ENCODE measurements around the gene HMGB1. TPM values are rescaled to one million over a fixed set of nuclear protein-coding genes. Genes with fewer than 3 reads are reported as not detected.

Gene HMGB1
- total RNA-seq, 1 experiment from 2014 or later = 567 TPM

DNA sequence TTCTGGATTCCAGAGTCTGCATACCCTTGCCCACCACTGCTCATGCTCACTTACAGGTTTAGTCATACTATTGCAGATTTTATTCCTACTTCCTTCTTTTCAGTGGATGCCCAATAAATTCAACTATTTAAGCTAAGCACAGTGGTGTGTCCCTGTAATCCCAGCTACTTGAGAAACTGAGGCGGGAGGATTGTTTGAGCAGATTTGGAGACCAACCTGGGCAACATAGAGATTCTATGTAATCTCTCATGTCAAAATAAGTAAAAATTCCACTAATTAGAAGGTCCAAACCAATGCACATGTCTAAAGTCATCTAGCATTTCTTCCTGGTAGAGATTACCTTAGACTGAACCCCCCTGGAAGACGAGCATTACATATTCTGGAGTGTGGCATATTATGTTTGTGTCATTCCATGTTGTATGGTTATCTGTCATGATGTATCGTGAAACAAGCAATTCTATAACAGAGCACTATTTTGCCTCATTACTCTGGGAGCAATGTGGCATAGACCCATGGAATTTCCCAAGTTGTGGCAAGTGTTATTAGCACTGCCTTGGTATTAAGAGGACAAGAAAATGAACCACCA lies 8.3 kb downstream of the HMGB1 start:
- peaks cover 25% of the 10 kb centered on the region for H3K36me3 ChIP-seq (ENCODE audit: low read depth, low read length)
- no peak overlapping the region for H3K4me3 ChIP-seq (ENCODE audit: low read length)
- no peaks in the 10 kb centered on the region for H3K27me3 ChIP-seq (ENCODE audit: low read length)
- ATAC-seq (no peak), DNase-seq (no peak)
- H3K9ac ChIP-seq (ENCODE audit: low read length) = no peak overlapping the region
- peaks cover 4% of the 10 kb centered on the region for H3F3A ChIP-seq (ENCODE audit: low read length, unreplicated experiment)
- H3K4me1 ChIP-seq (ENCODE audit: insufficient read depth, low read length) = peaks cover 4% of the 10 kb centered on the region; the same call in 1 of the 2 replicates
- TF ChIP-seq, protein P1, sequence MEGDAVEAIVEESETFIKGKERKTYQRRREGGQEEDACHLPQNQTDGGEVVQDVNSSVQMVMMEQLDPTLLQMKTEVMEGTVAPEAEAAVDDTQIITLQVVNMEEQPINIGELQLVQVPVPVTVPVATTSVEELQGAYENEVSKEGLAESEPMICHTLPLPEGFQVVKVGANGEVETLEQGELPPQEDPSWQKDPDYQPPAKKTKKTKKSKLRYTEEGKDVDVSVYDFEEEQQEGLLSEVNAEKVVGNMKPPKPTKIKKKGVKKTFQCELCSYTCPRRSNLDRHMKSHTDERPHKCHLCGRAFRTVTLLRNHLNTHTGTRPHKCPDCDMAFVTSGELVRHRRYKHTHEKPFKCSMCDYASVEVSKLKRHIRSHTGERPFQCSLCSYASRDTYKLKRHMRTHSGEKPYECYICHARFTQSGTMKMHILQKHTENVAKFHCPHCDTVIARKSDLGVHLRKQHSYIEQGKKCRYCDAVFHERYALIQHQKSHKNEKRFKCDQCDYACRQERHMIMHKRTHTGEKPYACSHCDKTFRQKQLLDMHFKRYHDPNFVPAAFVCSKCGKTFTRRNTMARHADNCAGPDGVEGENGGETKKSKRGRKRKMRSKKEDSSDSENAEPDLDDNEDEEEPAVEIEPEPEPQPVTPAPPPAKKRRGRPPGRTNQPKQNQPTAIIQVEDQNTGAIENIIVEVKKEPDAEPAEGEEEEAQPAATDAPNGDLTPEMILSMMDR (conservative IDR thresholded peaks at IDR 0.05; ENCODE audit: low read depth, low read length) = no peak
- TF ChIP-seq EZH2 (IDR thresholded peaks at IDR 0.05; ENCODE audit: low read length, unreplicated experiment) (no peak), EZH2phosphoT487 (IDR thresholded peaks at IDR 0.05; ENCODE audit: borderline replicate concordance, low read length) (no peak)
- ChIA-PET POLR2A (ENCODE audit: unreplicated experiment) (no interaction called here), CTCF (no interaction called here)
- H4K20me1 ChIP-seq (ENCODE audit: low read length) = peaks cover 10% of the 10 kb centered on the region; the same call in 1 of the 2 replicates
- H3K79me2 ChIP-seq (ENCODE audit: low read length) = peaks cover 9% of the 10 kb centered on the region
- H3K9me2 ChIP-seq (replicated peaks; ENCODE audit: low read length) = no peaks in the 10 kb centered on the region
- intact Hi-C loops (cut with micrococcal nuclease) = loop anchor here (10.0 kb wide), 1 partner anchor 53 kb away; no protein-coding TSS in a partner anchor
- H3K4me2 ChIP-seq (ENCODE audit: low read length) = no peak overlapping the region
- H3K9me3 ChIP-seq (ENCODE audit: low read length) = no peaks in the 10 kb centered on the region
- H3K27ac ChIP-seq (ENCODE audit: low read length) = no peak overlapping the region
- no peak overlapping the region for H2AFZ ChIP-seq (ENCODE audit: low read length)
- BruUV-seq (replicated peaks) = no TSS peak

DNA sequence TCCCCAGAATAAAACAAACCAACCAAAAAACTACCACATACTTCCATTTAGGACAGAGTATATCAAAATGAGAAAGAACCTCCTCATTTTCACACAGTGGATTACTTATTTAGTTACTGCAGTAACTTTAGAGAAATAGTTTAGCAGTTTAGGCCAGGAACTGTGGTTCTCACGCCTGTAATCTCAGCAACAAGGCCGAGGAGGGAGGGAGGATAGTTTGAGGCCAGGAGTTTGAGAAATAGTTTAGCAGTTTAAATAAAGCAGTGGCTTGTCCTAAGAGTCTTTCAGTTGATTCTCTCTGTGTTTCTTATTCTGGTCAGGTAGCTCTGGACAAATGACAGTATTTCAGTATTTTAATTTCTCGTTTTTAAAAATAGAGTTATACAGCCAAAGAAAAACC lies 9.4 kb downstream of the HMGB1 start:
- no TSS peak for BruUV-seq (replicated peaks)
- ATAC-seq (no peak), DNase-seq (no peak)
- ChIA-PET CTCF (no interaction called here), POLR2A (ENCODE audit: unreplicated experiment) (no interaction called here)
- TF ChIP-seq EZH2 (IDR thresholded peaks at IDR 0.05; ENCODE audit: low read length, unreplicated experiment) (no peak), EZH2phosphoT487 (IDR thresholded peaks at IDR 0.05; ENCODE audit: borderline replicate concordance, low read length) (no peak)
- TF ChIP-seq, protein P1 (conservative IDR thresholded peaks at IDR 0.05; ENCODE audit: low read depth, low read length) = no peak
- no peak overlapping the region for H3K4me3 ChIP-seq (ENCODE audit: low read length)
- H4K20me1 ChIP-seq (ENCODE audit: low read length) = no peaks in the 10 kb centered on the region
- intact Hi-C loops (cut with micrococcal nuclease) = loop anchor here (10.0 kb wide), 1 partner anchor 51 kb away; no protein-coding TSS in a partner anchor
- no peaks in the 10 kb centered on the region for H3K27me3 ChIP-seq (ENCODE audit: low read length)
- H2AFZ ChIP-seq (ENCODE audit: low read length) = no peak overlapping the region
- no peak overlapping the region for H3K9ac ChIP-seq (ENCODE audit: low read length)
- no peaks in the 10 kb centered on the region for H3K79me2 ChIP-seq (ENCODE audit: low read length)
- no peaks in the 10 kb centered on the region for H3F3A ChIP-seq (ENCODE audit: low read length, unreplicated experiment)
- H3K9me3 ChIP-seq (ENCODE audit: low read length) = no peaks in the 10 kb centered on the region
- H3K9me2 ChIP-seq (replicated peaks; ENCODE audit: low read length) = no peaks in the 10 kb centered on the region
- no peak overlapping the region for H3K27ac ChIP-seq (ENCODE audit: low read length)
- no peaks in the 10 kb centered on the region for H3K4me1 ChIP-seq (ENCODE audit: insufficient read depth, low read length)
- peaks cover 14% of the 10 kb centered on the region; the same call in 1 of the 2 replicates for H3K36me3 ChIP-seq (ENCODE audit: low read depth, low read length)
- H3K4me2 ChIP-seq (ENCODE audit: low read length) = no peak overlapping the region

DNA sequence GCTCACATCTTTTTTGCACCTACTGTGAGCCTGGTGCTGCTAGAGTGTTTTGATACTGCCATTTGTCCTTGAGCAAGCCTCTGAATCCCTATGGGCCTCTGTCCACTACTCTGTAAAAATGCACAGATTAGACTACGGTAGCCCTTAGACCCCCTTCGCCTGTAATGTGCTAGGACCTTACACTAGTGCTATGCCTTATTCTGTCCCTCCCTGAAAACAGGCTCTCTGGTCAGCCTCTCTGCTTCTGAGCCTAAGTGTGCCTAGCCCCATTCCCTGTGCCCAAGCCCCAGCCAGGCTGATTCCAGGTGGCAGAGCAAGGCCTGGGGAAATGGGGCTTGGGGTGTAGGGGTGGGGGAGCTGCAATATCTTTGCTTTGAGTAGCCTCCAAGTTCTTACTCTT lies 10.7 kb downstream of the HMGB1 start:
- no peaks in the 10 kb centered on the region for H3K9me3 ChIP-seq (ENCODE audit: low read length)
- H3K4me1 ChIP-seq (ENCODE audit: insufficient read depth, low read length) = no peaks in the 10 kb centered on the region
- no peaks in the 10 kb centered on the region for H3F3A ChIP-seq (ENCODE audit: low read length, unreplicated experiment)
- BruUV-seq (replicated peaks) = no TSS peak
- H2AFZ ChIP-seq (ENCODE audit: low read length) = no peak overlapping the region
- no peaks in the 10 kb centered on the region for H3K79me2 ChIP-seq (ENCODE audit: low read length)
- ChIA-PET POLR2A (ENCODE audit: unreplicated experiment) (no interaction called here), CTCF (no interaction called here)
- no peak overlapping the region for H3K27ac ChIP-seq (ENCODE audit: low read length)
- no peak overlapping the region for H3K4me3 ChIP-seq (ENCODE audit: low read length)
- intact Hi-C loops (cut with micrococcal nuclease) = loop anchor here (10.0 kb wide), 1 partner anchor 50 kb away; no protein-coding TSS in a partner anchor
- no peaks in the 10 kb centered on the region for H4K20me1 ChIP-seq (ENCODE audit: low read length)
- ATAC-seq (no peak), DNase-seq (no peak)
- H3K36me3 ChIP-seq (ENCODE audit: low read depth, low read length) = peaks cover 13% of the 10 kb centered on the region; the same call in 1 of the 2 replicates
- no peak overlapping the region for H3K4me2 ChIP-seq (ENCODE audit: low read length)
- TF ChIP-seq, protein P1 (conservative IDR thresholded peaks at IDR 0.05; ENCODE audit: low read depth, low read length) = no peak
- TF ChIP-seq EZH2phosphoT487 (IDR thresholded peaks at IDR 0.05; ENCODE audit: borderline replicate concordance, low read length) (no peak), EZH2 (IDR thresholded peaks at IDR 0.05; ENCODE audit: low read length, unreplicated experiment) (no peak)
- no peaks in the 10 kb centered on the region for H3K27me3 ChIP-seq (ENCODE audit: low read length)
- no peak overlapping the region for H3K9ac ChIP-seq (ENCODE audit: low read length)
- no peaks in the 10 kb centered on the region for H3K9me2 ChIP-seq (replicated peaks; ENCODE audit: low read length)
